GM12874 (cell line): ENCODE measurements around the gene BOK.

Experiments used
- CTCF ChIP-seq: IDR thresholded peaks from 2 replicates; pipeline ENCODE4 v1.5.1; 2011; ENCODE audit warnings: low read depth, mild to moderate bottlenecking, control low read depth, low read length, moderate library complexity; ENCODE audit not compliant: insufficient read depth

Gene BOK

DNA sequence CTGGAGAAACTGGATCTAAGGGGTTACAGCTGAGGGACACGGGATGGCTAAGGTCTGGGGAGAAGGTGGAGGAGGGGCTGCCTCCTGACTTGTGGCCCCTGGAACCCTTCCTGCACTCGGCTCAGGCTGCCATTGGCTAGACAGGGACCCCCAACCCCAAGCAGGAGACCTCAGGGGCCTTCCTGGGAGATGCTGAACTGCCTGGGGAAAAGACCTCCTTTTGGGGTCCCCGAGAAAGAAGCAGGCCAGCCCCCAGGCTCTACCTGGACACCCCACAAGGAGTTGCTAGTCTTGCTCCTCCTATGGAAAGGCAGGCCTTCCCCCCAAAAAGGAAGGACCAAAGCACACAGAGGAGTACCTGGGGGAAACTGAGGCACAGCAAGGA is 10.1 kb upstream of the BOK start:
- TF ChIP-seq CTCF, result no peak

GRCh38 chr2:241550616-241551580 is 7.6 kb upstream of the BOK start:
- TF ChIP-seq CTCF, result no peak

DNA sequence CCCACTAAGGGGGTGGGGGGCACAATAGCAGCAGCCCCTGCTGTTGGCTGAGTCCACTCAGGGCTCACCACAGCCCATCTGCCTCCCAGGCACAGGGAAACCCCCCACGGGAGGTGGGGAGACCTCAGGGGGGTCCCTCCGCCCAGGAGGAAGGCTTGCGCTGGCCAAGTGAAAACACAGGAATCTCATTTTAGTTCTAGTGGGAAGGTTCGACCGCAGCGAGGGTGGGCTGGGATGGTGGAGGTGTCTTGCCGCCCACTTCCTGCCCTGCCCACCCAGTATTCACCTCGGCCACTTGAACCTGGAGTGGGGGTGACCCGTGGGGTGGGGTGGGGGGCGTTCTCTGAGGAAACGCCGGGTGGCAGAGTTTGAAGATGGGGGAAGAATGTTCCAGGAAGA is 6.9 kb upstream of the BOK start:
- TF ChIP-seq CTCF, result no peak

- TF ChIP-seq CTCF, result no peak
Measured at GRCh38 chr2:241551998-241552737, 6.4 kb upstream of the BOK start.

DNA sequence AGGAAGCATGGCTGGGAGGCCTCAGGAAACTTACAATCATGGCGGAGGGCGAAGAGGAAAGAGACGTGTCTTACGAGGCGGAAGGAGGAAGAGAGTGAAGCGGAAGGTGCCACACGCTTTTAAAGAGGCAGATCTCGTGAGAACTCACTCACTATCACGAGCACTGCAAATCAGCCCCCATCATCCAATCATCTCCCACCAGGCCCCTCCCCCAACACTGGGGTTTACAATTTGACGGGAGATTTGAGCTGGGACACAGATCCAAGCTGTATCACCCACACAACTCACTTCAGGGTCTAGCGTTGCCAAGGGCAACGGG is 5.1 kb upstream of the BOK start:
- no peak for TF ChIP-seq CTCF

GRCh38 chr2:241553981-241554380 is 4.6 kb upstream of the BOK start:
- TF ChIP-seq CTCF, result no peak

DNA sequence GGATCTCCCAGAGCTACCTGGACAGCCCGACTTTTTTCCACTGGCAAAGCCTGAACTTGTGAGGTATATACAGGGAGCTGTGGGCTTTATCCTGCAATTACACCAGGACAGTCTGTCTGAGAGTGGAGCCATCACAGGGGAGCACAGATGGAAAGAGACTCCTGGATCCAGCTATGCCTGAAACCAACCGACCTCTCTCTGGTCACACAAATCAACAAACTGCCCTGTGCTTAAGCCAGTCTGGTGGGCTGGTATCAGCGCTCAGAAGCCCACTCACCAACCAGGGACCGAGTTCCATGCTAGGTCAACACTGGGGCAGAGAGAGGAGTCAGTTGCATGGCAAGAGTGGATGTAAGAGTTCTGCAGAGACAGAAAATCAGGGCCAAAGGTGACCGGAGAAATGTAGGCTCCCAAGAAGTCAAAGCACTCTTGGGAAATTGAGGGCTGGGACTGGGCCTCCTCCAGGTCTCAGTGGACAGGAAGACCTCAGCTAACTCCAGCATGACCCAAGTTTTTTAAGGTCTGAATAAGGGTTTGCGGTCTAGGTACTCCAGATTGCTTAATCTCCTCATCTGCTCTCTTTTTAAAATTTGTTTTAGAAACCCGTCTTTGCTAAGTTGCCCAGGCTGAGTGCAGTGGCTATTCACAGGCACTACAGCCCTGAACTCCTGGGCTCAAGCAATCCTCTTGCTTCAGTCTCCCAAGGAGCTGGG is 3.8 kb upstream of the BOK start:
- no peak for TF ChIP-seq CTCF
